GM12801 (cell line): ENCODE measurements around the gene EMX2.

Experiments used
- CTCF ChIP-seq: IDR thresholded peaks from one replicate; pipeline ENCODE4 v1.5.1; 2011; ENCODE audit warnings: control low read depth; ENCODE audit not compliant: insufficient read length; ENCODE audit errors: extremely low read depth

Gene EMX2

DNA sequence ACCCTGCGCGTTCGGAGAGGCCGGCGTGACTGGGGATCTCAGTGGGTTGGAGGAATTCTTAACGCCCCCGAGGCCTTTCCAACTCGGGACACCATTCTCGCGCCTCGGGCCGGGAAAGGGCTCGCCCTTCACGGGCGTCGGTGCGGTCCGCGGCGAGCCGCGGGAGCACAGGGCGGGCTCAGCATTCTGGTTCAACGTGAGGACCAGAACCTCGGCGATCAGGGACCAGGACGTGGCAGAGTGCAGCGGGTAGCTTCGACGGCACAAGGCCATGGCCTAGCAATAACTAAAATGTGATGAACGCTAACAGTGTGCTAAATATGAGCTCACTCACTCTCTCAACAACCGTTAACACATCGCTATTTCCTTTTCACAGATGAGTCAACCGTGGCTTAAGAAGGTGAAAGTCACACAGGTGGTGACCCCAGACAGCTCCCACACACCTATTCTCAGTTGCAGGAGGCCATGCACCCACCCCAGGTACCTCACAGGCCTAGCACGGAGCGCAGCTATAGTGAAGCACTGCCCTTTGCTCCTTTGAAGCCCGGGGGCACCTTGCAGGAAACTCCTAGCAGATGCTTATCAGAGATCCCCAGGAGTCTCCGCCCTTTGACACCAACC, 4.5 kb upstream of the EMX2 start:
- TF ChIP-seq CTCF, result no peak

DNA sequence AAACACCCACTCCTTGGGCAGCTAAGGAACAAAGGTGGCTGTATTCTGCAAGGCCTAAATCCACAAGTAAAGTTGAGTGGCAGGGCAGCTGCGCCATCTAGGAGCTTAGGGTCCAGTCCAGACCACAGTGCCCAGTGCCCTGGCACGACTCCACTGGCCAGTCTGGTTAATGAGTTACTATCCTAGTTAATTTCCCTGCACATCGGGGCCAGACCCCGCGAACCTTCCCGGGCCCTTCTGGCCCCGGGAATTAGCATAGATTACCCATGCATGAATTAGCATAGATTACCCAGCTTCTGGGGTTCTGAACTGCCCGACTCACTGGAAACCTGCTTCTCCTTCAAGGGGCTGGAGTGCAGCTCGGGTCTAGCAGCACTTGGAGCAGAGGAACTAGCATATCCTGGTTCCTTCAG, 3.2 kb upstream of the EMX2 start:
- no peak for TF ChIP-seq CTCF

- no peak for TF ChIP-seq CTCF
Observed at GRCh38 chr10:117539903-117540639, 2.5 kb upstream of the EMX2 start.

DNA sequence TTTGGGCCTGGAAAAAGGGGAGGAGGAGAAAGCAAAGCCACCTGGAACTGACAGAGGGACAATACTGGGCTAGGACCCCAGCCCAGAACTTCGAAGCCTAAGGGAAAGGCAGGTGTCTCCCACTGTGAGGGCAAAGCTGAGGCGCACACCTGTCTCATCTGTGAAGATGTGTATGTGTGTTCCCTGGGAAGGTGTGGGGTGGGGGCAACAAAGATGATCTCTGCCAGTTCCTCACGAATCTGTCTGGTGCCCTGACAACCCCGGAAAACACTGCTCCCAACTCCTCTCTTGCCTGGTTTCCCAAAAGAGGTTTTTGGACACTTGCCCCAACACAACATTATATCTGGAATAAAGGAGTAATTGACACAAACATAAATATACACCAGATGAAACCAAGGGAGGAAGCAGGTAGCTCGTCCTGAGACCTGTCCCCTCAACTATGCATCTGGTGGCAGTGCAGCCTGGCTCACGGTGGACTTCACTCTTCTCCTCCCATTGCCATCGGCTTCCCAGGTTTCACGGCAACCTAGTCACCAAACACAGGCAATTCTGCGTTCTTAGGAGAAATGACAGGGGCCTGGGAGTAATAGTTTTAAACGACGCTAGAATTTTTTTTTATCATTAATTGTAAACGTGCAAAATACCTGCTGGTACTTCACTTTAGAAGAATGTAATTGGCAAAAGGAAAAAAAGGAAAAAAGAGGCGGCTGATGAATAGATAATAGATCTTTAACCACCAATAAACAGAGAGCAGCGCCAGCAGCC, 1.7 kb upstream of the EMX2 start:
- TF ChIP-seq CTCF, result no peak

DNA sequence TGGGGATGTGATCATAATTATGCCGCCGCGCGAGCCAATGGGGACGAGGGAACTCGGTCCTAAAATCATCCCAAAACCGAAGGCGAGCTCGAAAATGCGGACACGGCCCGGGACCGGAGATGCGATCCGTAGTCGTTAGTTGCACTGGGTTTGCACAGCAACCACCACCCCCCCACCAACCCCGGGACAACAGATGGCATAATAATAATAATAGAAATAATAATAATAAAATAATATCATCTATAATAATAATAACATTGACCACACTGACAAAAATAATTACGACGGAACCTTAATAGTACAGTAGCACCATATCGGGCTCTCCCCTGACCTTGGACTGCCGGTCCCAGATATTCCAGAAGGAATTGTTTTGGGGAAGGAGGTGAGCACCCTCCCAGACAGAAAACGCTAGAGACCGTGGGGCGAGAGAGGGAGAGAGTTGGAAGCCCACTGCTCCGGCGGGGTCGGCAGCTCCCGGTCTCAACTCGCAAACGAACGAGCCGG, 1.1 kb upstream of the EMX2 start:
- no peak for TF ChIP-seq CTCF

DNA sequence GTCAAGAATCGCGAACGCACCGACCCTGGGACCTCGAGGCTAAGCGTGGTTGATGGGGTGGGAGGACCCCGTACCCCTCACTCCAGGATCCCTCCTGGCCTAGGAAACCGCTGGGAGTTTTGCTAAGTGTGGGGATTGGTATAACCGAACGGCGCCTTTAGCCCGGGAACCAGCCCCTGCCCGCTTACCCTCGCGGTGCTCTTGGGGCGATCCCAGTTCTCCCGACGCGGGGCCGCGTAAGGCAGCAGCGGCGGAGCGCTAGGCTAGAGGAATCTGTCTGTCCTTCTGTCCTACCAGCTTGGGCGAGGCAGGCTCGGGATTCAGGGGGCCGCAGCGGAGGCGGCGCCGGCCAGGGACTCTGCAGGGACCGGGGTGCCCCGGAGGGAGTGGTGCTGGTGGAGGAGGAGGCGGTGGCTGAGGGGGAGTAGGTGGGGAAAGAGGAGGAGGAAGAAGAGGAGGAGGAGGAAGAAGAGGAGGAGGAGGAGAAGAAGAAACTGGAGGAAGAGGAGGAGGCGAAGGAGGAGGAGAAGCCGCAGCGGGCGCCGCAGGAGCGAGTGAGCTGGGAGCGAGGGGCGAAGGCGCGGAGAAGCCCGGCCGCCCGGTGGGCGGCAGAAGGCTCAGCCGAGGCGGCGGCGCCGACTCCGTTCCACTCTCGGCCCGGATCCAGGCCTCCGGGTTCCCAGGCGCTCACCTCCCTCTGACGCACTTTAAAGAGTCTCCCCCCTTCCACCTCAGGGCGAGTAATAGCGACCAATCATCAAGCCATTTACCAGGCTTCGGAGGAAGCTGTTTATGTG, 439 bp upstream of the EMX2 start:
- no peak for TF ChIP-seq CTCF
